GM12891 (cell line): Measurements from ENCODE around the gene SMCO1.

Experiments used
- POLR2A ChIP-seq: IDR thresholded peaks from 2 replicates; pipeline ENCODE4 v1.6.1; 2011; ENCODE audit warnings: low read depth, low read length, control low read depth
- POLR2AphosphoS5 ChIP-seq: IDR thresholded peaks from 2 replicates; pipeline ENCODE4 v1.6.1; 2011; ENCODE audit warnings: low read depth, low read length, control low read depth
- SPI1 ChIP-seq: IDR thresholded peaks from 2 replicates; pipeline ENCODE4 v1.6.1; 2011; ENCODE audit warnings: low read depth, low read length, control low read depth

DNA sequence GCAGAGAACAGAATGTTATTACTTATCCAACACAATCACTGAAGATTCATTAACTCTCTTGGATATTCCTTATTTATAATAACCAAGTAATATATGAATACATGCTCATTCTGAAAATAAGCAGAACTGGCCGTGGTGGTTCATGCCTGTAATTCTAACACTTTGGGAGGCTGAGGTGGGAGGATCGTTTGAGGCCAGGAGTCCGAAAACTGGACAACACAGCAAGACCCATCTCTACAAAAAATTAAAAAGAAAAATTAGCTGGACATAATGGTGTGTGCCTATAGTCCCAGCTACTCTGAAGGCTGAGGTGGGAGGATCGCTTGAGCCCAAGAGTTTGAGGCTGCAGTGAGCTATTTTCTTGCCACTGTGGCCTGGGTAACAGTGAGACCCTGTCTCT is 37.5 kb downstream of the SMCO1 start:
- TF ChIP-seq POLR2A, result no peak
- peak; percentile 7; the same call in 1 of the 2 replicates for TF ChIP-seq POLR2AphosphoS5
- TF ChIP-seq SPI1, result no peak
